Neural cell (in vitro differentiated cells): ENCODE measurements around the gene NEU2. TPM values are rescaled to one million over a fixed set of nuclear protein-coding genes. Genes with fewer than 3 reads are reported as not detected.

ENCODE experiments used
- H2AFZ ChIP-seq: fragments of 200-600, 300-800 bp; sonication (generic), shearing (Covaris generic); 2 replicates; pipeline ENCODE4 v1.6.0; 2014; ENCODE audit warnings: low read depth, mild to moderate bottlenecking, antibody characterized with exemption, low read length, moderate library complexity
- H3F3A ChIP-seq: fragments of 200-600 bp; shearing (Covaris generic); 2 replicates; pipeline ENCODE4 v1.6.1; 2016; ENCODE audit warnings: mild to moderate bottlenecking, moderate library complexity, mixed read lengths, antibody characterized with exemption, low read length; ENCODE audit not compliant: insufficient read depth, poor library complexity, severe bottlenecking
- H3K27ac ChIP-seq: fragments of 200-600, 300-800 bp; sonication (generic), shearing (Covaris generic); 2 replicates; pipeline ENCODE4 v1.5.1; 2014; ENCODE audit warnings: mild to moderate bottlenecking, low read length, moderate library complexity
- H3K27me3 ChIP-seq: fragments of 300-800, 200-600 bp; sonication (generic), shearing (Covaris generic); 2 replicates; pipeline ENCODE4 v1.6.0; 2014; ENCODE audit warnings: mild to moderate bottlenecking, low read depth, low read length, moderate library complexity; ENCODE audit not compliant: insufficient read depth
- H3K36me3 ChIP-seq: fragments of 300-800, 200-600 bp; sonication (generic), shearing (Covaris generic); 2 replicates; pipeline ENCODE4 v1.5.1; 2014; ENCODE audit warnings: mild to moderate bottlenecking, antibody characterized with exemption, low read length, moderate library complexity; ENCODE audit not compliant: insufficient read depth
- H3K4me2 ChIP-seq: fragments of 300-800, 200-600 bp; sonication (generic), shearing (Covaris generic); 2 replicates; pipeline ENCODE4 v1.6.0; 2014; ENCODE audit warnings: mild to moderate bottlenecking, low read length
- H3K4me3 ChIP-seq: fragments of 300-800, 200-600 bp; sonication (generic), shearing (Covaris generic); 2 replicates; pipeline ENCODE4 v1.5.1; 2014; ENCODE audit warnings: mild to moderate bottlenecking, low read length, moderate library complexity
- H3K79me2 ChIP-seq: fragments of 200-600 bp; shearing (Covaris generic); replicated peaks from 2 replicates; pipeline ENCODE4 v1.6.0; 2014; ENCODE audit warnings: mild to moderate bottlenecking, low read length, moderate library complexity; ENCODE audit not compliant: insufficient read depth
- H3K9ac ChIP-seq: fragments of 300-800, 200-600 bp; sonication (generic), shearing (Covaris generic); 2 replicates; pipeline ENCODE4 v1.6.1; 2016; ENCODE audit warnings: mild to moderate bottlenecking, low read length, mixed read lengths
- H3K9me2 ChIP-seq: fragments of 200-600 bp; shearing (Covaris generic); 2 replicates; pipeline ENCODE4 v1.6.1; 2016; ENCODE audit warnings: mild to moderate bottlenecking, low read length, mixed read lengths; ENCODE audit not compliant: insufficient read depth
- H3K9me3 ChIP-seq: fragments of 200-600, 300-800 bp; sonication (generic), shearing (Covaris generic); 2 replicates; pipeline ENCODE4 v1.6.1; 2016; ENCODE audit warnings: mild to moderate bottlenecking, mixed run types, low read length, moderate library complexity, mixed read lengths
- H4K20me1 ChIP-seq: fragments of 200-600 bp; shearing (Covaris generic); 2 replicates; pipeline ENCODE4 v1.6.1; 2016; ENCODE audit warnings: mild to moderate bottlenecking, mixed run types; ENCODE audit not compliant: insufficient read depth
- CTCF ChIP-seq: fragments of 450-650 bp; IDR thresholded peaks from 2 replicates; pipeline ENCODE4 v1.5.1; 2014; ENCODE audit warnings: antibody characterized with exemption, mild to moderate bottlenecking, moderate library complexity; ENCODE audit not compliant: poor library complexity, severe bottlenecking
- EP300 ChIP-seq: fragments of 450-650 bp; conservative IDR thresholded peaks from 2 replicates; pipeline ENCODE4 v1.6.1; 2014; ENCODE audit warnings: antibody characterized with exemption, mild to moderate bottlenecking, moderate library complexity; ENCODE audit not compliant: poor library complexity, severe bottlenecking
- EZH2 ChIP-seq: fragments of 200-600, 300-800 bp; shearing (Covaris generic), sonication (generic); IDR thresholded peaks from 2 replicates; pipeline ENCODE4 v1.6.1; 2014; ENCODE audit warnings: antibody characterized with exemption, low read length, borderline replicate concordance, mild to moderate bottlenecking; ENCODE audit not compliant: insufficient read depth, poor library complexity, severe bottlenecking
- MXI1 ChIP-seq: fragments of 450-650 bp; conservative IDR thresholded peaks from 2 replicates; pipeline ENCODE4 v1.6.1; 2014; ENCODE audit warnings: antibody characterized with exemption, mild to moderate bottlenecking; ENCODE audit not compliant: poor library complexity, severe bottlenecking
- POLR2AphosphoS5 ChIP-seq: IDR thresholded peaks from 2 replicates; pipeline ENCODE4 v1.6.1; 2012
- RAD21 ChIP-seq: fragments of 450-650 bp; conservative IDR thresholded peaks from 2 replicates; pipeline ENCODE4 v1.6.1; 2014; ENCODE audit warnings: antibody characterized with exemption, mild to moderate bottlenecking, moderate library complexity
- REST ChIP-seq: IDR thresholded peaks from 2 replicates; pipeline ENCODE4 v1.6.1; 2012; ENCODE audit warnings: borderline replicate concordance
- SMC3 ChIP-seq: fragments of 450-650 bp; conservative IDR thresholded peaks from 2 replicates; pipeline ENCODE4 v1.6.1; 2014; ENCODE audit warnings: antibody characterized with exemption, mild to moderate bottlenecking, moderate library complexity; ENCODE audit not compliant: poor library complexity
- TAF1 ChIP-seq: IDR thresholded peaks from 2 replicates; pipeline ENCODE4 v1.6.1; 2012; ENCODE audit warnings: low read depth
- polyA plus RNA-seq: library from polyadenylated mRNA; depleted of rRNA; stranded (reverse); fragments of >200 nt; gene quantifications from 2 replicates; pipeline ENCODE4 v1.2.3, GENCODE V29; 2014

The NEU2 gene
- polyA plus RNA-seq, 1 donor from 2014 or later: not detected

- no peak overlapping the region for H2AFZ ChIP-seq
- H3K79me2 ChIP-seq: no peaks in the 10 kb centered on the region
- no peak overlapping the region for H3K27ac ChIP-seq
- no peak overlapping the region for H3K4me3 ChIP-seq
- no peaks in the 10 kb centered on the region for H4K20me1 ChIP-seq
- no peak for TF ChIP-seq MXI1
- TF ChIP-seq POLR2AphosphoS5: no peak
- TF ChIP-seq CTCF: no peak
- TF ChIP-seq EP300: no peak
- no peak for TF ChIP-seq SMC3
- TF ChIP-seq TAF1: no peak
- H3K9me3 ChIP-seq: no peaks in the 10 kb centered on the region
- no peaks in the 10 kb centered on the region for H3F3A ChIP-seq
- no peaks in the 10 kb centered on the region for H3K9me2 ChIP-seq
- no peaks in the 10 kb centered on the region for H3K36me3 ChIP-seq
- no peak overlapping the region for H3K9ac ChIP-seq
- no peaks in the 10 kb centered on the region for H3K27me3 ChIP-seq
- no peak overlapping the region for H3K4me2 ChIP-seq
These were observed 51.3 kb downstream of the NEU2 start for GRCh38 chr2:233083782-233084181.

- Histone ChIP-seq H3F3A (no peaks in the 10 kb centered on the region), H3K27ac (no peak overlapping the region), H3K27me3 (no peaks in the 10 kb centered on the region), H3K9me3 (no peaks in the 10 kb centered on the region), H4K20me1 (no peaks in the 10 kb centered on the region), H3K4me2 (no peak overlapping the region), H3K79me2 (no peaks in the 10 kb centered on the region), H3K4me3 (no peak overlapping the region), H3K9me2 (no peaks in the 10 kb centered on the region), H3K9ac (no peak overlapping the region), H3K36me3 (no peaks in the 10 kb centered on the region), H2AFZ (no peak overlapping the region)
- TF ChIP-seq CTCF (no peak), RAD21 (no peak), TAF1 (no peak), EP300 (no peak), SMC3 (no peak), REST (no peak), EZH2 (no peak), MXI1 (no peak), POLR2AphosphoS5 (no peak)
These were observed 52.0 kb downstream of the NEU2 start for GRCh38 chr2:233084488-233084887.

Other genes starting within 250 kb of the NEU2 start
- 0.68 and 4.2 TPM in 2 replicates for gene SNORC, start 162.4 kb upstream of the NEU2 start, polyA plus RNA-seq
- 5.2 and 5.7 TPM in 2 replicates for gene NGEF, start 19.4 kb upstream of the NEU2 start, polyA plus RNA-seq
- 0.18 TPM in 1 of 2 replicates, not detected in the other for gene INPP5D, start 27.7 kb downstream of the NEU2 start, polyA plus RNA-seq
- gene ATG16L1, start 219.0 kb downstream of the NEU2 start, polyA plus RNA-seq: 67.6 and 100 TPM in 2 replicates